ENCODE data around the gene SLC35B3. TPM values are rescaled to one million over a fixed set of nuclear protein-coding genes. Genes with fewer than 3 reads are reported as not detected.

The SLC35B3 gene
- total and polyA plus RNA-seq, 2 donors (not counting 3 experiments of a cell fraction or from before 2014, with no cell fraction given) = 11.9 to 21.5 TPM

- Histone ChIP-seq H3K9me3 (replicated peaks; ENCODE audit: control insufficient read depth, insufficient read depth, low read length) (no peaks in the 10 kb centered on the region), H4K20me1 (replicated peaks; ENCODE audit: control insufficient read depth, extremely low read depth, insufficient read depth, low read length) (no peaks in the 10 kb centered on the region), H3K27ac (ENCODE audit: insufficient read depth, low read depth, low read length) (no peak overlapping the region), H3K4me2 (ENCODE audit: insufficient read depth, low read length) (no peak overlapping the region), H3K9ac (replicated peaks; ENCODE audit: extremely low read depth, insufficient read depth, low read length) (no peak overlapping the region), H3K79me2 (ENCODE audit: control insufficient read depth, insufficient read depth, low read length) (no peaks in the 10 kb centered on the region), H3K27me3 (ENCODE audit: control insufficient read depth in 2 of 2, insufficient read depth in 2 of 2, low read length in 2 of 2) (no peaks in the 10 kb centered on the region), H2AFZ (ENCODE audit: low read depth, low read length) (no peak overlapping the region), H3K4me3 (replicated peaks in 1 of 3; ENCODE audit: insufficient read depth in 1 of 3, low read depth in 1 of 3, low read length in 3 of 3) (no peak overlapping the region), H3K36me3 (ENCODE audit: control insufficient read depth in 2 of 2, extremely low read depth in 1 of 2, insufficient read depth in 2 of 2, low read length in 2 of 2) (no peaks in the 10 kb centered on the region), H3K4me1 (ENCODE audit: control insufficient read depth, extremely low read depth, insufficient read depth, low read length) (no peaks in the 10 kb centered on the region), H3K9me1 (replicated peaks; ENCODE audit: control insufficient read depth, extremely low read depth, insufficient read depth, low read length) (no peaks in the 10 kb centered on the region)
- FAIRE-seq = no peak
- dilution Hi-C loops (cut with MboI; ENCODE audit: extremely low pct_ligation_motif_present, low sequenced_read_pairs) (no loop called here), intact Hi-C loops (cut with micrococcal nuclease) (no loop called here)
- no peak for TF ChIP-seq JUN (IDR thresholded peaks at IDR 0.05; ENCODE audit: borderline replicate concordance, insufficient read depth, insufficient read length, low read depth)
- TF ChIP-seq MAX (IDR thresholded peaks at IDR 0.05; ENCODE audit: insufficient read depth, insufficient read length) = no peak
- TF ChIP-seq FOS (IDR thresholded peaks at IDR 0.05; ENCODE audit: borderline replicate concordance, insufficient read depth, low read length) = no peak
- no peak for TF ChIP-seq CTCF (IDR thresholded peaks at IDR 0.05; ENCODE audit: extremely low read depth in 1 of 2, insufficient read depth in 1 of 2, low read depth in 1 of 2, low read length in 2 of 2)
- no peak for TF ChIP-seq GATA2 (IDR thresholded peaks at IDR 0.05; ENCODE audit: insufficient read depth, insufficient read length, low read depth, low read length)
- TF ChIP-seq POLR2AphosphoS5 (IDR thresholded peaks at IDR 0.05; ENCODE audit: insufficient read depth, low read depth, low read length) = no peak
- TF ChIP-seq EZH2 (IDR thresholded peaks at IDR 0.05; ENCODE audit: borderline replicate concordance, low read depth, low read length, severe bottlenecking) = no peak
- TF ChIP-seq POLR2A (IDR thresholded peaks at IDR 0.05; ENCODE audit: low read depth, low read length) = no peak
- no peak for TF ChIP-seq MYC (IDR thresholded peaks at IDR 0.05; ENCODE audit: low read depth, low read length)
- no peak for DNase-seq (ENCODE audit: low read depth, low spot score)
- ChIA-PET POLR2A (no interaction called here), CTCF (no interaction called here)
- no TSS peak for BruUV-seq (replicated peaks)
These were observed 47.4 kb downstream of the SLC35B3 start for GRCh38 chr6:8387942-8388437.

Measured in endothelial cell of umbilical vein (primary cell).